GM18498 (cell line): Measurements from ENCODE around the gene NLE1.
"Not testable (repeated sequence)": the region's sequence is repeated elsewhere in the genome, so short reads cannot be mapped to it uniquely, and the experiment has no call there.

Experiments used
- ATAC-seq: cut with Tn5 transposase; IDR thresholded peaks from one replicate; pipeline ENCODE4 v1.9.1; 2021; ENCODE audit warnings: mild to moderate bottlenecking, moderate library complexity; ENCODE audit not compliant: unreplicated experiment

NLE1 gene

DNA sequence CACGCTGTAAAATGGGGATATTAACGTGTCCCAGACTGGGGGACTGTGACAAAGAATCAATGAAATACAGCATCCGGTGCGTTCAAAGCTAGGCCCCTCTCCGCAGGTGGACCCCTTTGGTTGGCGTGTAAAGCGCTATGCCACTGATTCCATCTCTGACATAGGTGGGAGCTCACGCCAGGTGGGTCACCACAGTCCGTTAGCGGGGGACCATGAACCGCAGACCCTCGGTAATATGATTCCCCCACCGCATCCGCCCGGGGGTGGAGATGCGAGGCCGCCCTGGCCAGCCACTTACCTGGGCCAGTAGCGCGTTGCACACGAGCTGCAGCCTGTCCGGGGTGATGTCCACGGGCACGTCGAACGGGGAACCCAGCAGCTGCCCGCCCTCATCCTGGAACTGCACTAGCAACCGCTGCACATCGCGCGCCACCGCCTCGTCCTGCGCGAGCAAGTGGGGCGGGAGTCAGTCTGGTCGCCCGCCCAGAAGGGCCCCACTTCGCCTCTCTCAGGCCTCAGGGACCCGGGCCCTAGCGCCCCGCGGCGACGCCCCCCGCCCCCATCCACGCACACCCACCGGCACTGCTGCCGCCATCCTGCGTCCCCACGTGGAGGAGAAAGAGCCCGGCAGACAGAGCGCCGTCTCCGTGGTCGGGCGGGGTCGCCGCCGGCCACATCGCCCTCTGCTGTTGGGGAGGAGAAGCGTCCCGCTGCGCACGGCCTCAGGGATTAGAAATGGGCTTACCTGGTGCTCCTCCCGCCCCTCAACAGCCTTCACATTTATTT, at the start of gene NLE1:
TSS of gene NLE1 (minus strand) at position 623 of the 786 bp plus-strand sequence. CDS start at position 595, 28 bp downstream.
- peak; percentile 91 for ATAC-seq

DNA sequence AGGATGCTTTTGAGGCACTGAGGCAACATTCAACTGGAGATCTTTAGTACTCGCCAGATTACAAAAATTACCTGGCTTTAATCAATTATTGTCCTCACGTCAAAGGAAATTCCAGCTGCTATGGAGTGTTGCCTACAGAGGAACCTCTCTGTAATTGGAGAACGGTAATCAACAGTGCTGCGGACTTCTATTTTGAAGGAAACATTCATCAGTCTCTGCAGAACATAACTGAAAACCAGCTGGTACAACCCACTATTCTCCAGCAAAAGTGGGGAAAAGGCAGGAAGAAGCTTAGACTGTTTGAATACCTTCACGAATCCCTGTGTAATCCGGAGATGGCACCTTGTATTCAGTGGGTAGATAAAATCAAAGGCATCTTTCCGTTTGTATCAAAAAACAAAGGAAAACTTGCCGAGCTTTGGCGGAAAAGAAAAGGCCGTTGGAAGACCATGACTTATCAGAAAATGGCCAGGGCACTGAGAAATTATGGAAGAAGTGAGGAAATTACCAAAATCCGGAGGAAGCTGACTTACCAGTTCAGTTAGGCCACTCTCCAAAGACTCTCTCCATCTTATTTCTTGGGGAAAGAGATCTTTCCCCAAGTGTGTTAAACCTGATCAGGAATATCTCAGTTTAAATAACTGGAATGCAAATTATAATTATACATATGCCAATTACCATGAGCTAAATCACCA, 49.0 kb upstream of the NLE1 start:
- ATAC-seq, result no peak

DNA sequence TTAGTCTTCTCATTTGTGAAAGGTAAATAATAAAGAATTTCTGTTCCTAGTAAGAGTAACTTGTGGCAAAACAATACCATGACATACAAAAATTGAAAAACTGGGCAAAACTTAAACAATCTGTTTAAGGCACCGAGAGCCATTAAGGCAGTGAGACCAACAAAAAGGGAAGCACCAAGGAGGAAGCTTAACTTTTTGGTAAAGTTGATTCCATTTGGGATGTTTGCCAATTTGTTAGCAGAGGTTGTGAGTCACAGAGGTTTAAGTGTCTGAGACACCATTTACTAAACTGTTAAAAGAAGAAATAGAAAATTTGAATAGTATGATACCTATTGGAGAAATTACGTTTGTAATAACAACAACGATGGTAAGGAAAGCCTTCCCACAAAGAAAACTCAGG, 47.2 kb upstream of the NLE1 start:
- no peak for ATAC-seq

DNA sequence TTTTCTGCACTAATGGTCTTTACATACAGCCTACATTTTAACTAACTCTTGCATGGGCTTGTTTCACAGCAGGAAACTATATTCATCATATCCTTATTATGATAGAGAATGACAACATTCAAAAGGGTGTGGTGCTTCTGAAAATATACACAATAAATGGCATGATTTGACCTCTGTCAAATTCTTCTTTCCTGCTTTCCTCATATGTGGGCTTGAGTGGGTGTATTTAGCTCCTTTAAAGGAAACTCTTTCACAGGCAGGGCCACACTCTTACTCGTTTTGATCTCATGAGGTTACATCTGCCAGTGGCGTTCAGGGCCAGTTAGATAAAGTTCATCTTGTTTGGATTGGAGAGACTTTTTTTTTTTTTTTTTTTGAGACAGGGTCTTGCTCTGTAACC, 46.0 kb upstream of the NLE1 start:
- no peak for ATAC-seq

DNA sequence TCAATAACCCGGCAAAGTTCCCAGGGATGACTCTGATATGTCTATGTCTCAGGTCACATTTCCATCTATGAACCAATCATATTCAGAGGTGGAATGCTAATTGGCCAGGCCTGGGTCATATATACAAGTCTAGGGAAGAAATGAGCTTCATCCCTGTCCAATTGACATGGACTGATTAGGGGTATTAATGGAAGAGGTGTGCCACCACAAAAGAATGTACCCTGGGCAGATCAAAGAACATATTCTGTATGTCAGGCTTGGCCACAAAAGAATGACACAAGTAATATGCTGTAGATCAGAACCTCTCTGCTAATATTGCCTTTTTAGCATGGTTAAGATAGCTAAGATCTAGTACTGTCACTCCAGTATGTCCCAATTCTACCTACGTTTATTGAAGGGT, 45.4 kb upstream of the NLE1 start:
- no peak for ATAC-seq

DNA sequence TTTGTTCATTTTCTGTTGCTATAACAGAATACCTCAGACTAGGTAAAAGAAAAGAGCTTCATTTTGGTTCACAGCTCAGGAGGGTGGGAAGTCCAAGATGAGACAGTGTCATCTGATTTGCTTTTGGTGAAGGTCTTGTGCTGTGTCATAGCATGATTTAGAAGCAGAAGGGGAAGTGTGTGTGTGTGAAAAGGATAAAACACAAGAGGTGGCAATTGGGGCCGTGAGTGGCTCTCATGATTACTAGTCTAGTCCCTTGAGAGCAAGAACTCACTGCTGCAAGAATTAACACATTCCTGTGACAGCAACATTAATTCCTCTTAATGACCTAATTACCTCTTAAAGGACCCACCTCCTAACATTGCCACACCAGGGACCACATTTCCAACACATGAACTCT, 43.7 kb upstream of the NLE1 start:
- no peak for ATAC-seq

DNA sequence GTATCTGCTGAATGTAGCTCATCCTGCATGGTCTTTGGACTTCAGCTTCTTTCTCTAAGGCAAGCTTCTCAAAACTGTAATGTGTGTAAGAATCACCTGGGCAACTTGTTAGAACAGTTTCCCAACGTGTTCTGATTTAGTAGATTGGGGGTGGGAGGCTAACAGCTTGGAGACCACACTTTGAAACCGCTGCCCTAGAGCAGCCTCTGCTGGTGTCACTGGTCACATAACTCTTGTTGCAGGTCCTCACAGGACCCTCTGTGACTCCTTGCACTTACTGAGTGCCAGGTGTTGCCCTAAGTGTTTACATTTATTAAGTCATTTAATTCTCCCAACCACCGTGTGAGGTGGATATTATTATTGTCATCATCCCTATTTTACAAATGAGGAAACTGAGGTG, 42.2 kb upstream of the NLE1 start:
- ATAC-seq, result no peak

DNA sequence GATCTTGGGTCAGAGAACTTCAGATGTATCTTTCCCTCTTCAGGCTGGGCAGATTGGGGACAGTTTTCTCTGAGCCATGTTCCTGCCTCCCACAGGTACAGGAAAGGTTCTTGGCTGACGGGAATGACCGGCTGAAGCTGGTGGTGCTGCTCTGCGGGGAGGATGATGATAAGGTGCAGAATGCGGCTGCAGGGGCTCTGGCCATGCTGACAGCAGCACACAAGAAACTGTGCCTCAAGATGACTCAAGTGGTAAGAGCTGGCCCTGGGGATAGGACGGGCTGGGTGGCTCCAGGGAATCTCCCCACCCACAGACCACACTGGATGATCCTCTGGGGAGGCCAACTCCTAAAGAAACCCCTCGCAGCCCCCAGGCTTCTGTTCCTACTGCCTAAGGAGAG, 41.2 kb upstream of the NLE1 start:
- ATAC-seq, result no peak

DNA sequence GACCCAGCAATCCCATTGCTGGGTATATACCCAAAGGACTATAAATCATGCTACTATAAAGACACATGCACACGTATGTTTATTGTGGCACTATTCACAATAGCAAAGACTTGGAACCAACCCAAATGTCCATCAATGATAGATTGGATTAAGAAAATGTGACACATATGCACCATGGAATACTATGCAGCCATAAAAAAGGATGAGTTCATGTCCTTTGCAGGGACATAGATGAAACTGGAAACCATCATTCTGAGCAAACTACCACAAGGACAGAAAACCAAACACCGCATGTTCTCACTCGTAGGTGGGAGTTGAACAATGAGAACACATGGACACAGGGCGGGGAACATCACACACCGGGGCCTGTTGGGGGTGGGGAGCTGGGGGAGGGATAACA, 37.3 kb upstream of the NLE1 start:
- not testable (repeated sequence) for ATAC-seq

DNA sequence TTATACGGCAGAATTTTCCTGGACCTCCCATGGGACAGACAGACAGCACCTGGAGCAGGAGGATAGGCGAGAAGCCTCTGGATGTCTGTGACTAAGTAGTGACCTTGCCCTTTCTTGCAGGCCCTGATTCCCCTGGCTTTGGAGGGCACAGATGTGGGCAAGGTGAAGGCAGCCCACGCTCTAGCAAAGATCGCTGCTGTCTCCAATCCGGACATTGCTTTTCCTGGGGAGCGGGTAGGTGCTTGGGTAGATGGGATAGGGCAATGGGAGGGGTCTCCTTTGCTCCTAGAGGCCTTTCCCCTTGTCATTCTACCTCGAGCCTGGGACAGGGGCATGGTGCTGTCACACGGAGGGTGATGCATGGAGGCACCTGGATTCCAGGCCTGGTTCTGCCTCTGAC, 34.8 kb upstream of the NLE1 start:
- ATAC-seq, result no peak

DNA sequence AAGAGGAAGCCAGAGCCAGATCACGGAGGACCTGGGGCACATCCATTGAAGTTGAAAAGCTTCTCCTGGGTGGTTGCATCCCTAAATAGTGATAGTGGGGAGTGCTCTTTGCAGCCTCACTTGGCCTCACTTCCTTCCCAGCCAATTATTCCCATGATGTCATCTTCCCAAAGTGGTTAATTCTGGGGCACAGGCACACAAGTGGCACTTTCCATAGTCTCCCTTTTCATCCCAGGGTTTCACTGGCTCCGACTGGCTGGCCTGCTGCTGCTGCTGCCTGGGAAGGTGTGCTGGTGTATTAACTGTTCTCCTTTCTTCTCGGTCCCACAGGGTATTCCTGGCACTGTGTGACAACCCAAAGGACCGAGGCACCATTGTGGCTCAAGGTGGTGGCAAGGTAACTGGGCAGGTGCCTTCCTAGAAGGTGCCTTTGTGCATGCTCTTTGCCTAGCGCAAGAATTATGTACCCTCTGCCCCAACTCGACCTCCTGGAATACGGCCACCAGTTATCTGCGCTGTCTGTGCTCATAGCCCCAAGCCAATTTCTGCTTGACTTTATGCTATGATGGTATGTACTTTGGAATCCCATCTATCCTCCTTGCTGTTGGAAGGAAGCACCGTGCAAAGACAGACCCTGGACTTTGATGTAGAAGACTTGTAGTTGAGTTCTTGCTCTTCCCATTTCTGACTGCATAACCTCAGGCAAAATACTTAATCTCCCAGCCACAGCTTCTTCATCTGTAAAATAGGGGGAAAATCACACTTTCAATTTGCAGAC, 33.7 kb upstream of the NLE1 start:
- ATAC-seq, result no peak

DNA sequence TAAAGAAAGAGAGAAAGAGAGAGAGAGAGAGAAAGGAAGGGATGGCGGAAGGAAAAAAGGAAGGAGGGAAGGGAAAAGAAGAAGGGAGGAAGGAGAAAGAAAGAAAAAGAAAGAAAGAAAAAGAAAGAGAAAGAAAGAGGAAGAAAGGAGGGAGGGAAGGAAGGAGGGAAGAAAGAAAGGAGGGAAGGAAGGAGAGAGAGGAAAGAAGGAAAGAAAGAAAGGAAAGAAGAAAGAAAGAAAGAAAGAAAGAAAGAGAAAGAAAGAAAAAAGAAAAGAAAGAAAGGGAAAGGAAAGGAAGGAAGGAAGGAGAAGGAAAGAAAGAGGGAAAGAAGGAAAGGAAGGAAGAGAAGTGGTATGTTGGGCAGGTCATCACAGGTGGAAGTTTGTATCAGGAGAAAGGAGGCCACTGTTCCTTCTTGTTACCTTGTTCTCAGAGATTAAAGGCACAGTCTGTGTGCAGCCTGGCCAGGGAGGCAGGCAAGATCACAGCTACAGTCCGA, 32.8 kb upstream of the NLE1 start:
- no peak for ATAC-seq

DNA sequence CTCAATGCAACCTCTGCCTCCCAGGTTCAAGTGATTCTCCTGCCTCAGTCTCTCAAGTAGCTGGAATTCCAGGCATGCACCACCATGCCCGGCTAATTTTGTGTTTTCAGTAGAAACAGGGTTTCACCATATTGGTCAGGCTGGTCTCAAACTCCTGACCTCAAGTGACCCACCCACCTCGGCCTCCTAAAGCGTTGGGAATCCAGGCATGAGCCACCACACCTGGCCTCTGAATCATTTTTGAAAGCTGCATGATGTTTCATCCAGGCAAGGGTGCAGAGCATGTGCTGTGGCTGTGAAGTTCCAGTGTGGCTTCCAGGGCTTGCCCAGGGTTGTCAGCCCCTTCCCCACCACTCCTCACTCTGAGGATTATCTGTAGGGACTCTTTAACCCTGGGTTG, 30.2 kb upstream of the NLE1 start:
- ATAC-seq, result not testable (repeated sequence)

DNA sequence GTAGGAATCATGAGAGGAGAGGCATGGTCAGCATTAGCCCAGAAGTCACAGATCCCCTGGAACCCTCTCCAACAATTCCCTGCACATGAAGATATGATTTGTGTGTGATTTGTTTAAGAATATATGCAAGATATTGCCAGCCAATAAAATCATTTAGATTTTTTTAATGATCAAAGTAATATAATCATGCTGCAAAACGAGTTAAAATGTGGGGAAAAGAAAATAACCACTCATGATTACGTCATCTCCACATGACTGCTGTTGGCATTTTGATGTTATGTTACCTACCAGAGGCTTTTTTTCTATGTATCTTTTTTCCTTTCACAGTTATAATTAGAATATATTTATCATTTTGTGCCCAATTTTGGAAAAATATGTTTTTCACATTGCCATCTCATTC, 29.7 kb upstream of the NLE1 start:
- no peak for ATAC-seq

DNA sequence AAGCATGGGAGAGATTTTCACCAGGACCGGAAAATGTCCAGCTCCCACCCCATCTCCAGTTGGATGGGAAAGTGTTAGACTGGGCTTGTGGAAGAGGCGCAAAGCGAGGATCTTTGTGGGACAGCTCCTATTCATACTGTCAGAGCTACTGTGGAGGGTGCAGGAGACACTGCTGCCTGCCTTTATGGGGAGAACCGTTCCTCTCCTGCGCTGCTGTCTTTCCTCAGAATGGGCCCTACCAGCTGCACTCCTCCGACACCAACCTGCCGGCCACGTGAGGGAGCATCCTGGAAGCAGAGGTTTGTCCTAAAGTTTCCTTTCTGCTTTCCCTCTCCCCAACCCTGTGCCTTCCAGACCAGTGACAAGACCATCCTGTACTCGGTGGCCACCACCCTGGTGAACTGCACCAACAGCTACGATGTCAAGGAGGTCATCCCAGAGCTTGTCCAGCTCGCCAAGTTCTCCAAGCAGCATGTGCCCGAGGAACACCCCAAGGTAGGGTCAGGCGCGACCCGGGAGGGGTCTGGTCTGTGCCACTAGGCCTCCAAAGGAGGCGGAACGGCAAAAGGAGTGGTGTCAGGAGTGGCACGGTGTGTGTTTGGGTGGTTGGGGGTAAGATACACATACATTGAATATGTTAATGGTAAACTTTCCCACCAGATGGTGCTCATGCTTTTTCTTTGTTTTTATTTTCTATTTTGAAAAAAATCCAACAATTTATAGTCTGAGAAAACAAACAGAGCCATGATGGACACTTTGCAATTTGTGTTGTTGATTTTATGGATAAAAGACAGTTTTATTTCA, 29.1 kb upstream of the NLE1 start:
- no peak for ATAC-seq

DNA sequence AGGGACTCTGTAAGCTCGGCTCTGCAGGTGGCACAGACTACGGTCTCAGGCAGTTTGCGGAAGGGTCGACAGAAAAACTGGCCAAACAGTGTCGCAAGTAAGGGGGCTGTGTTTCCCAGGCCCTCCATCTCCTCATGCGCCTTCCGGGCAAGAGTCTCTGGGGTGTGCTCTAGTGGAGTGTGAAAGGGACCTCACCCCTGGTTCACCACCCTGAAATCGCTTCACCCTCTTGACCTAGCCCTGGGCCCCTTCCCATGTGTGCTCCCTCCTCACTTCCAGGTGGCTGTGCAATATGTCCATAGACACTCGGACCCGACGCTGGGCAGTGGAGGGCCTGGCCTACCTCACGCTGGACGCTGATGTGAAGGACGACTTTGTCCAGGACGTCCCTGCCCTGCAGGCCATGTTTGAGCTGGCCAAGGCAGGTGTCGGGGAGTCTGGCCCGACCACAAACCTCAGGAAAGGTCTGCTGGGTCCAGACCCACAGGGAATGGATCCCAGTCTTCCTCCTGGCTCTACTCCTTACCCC, 27.8 kb upstream of the NLE1 start:
- no peak for ATAC-seq

DNA sequence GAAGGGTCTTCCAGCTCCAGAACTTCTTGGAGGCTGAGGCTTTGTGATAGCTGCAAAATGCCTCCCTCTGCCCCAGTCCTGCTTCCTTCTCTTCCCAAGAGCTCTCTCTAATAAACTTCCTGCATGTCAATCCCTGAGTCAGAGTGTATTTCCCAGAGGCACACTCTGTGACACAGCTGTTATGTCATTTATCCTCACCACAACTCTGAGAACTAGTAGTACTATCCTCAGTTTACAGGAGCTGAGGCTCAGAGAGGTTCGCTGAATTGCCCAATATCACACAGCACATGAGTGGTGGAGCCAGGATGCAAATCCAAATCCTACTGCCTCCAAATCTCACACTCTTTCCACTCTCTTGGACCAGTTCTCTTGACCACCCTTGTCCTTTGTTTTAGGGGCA, 25.6 kb upstream of the NLE1 start:
- no peak for ATAC-seq

DNA sequence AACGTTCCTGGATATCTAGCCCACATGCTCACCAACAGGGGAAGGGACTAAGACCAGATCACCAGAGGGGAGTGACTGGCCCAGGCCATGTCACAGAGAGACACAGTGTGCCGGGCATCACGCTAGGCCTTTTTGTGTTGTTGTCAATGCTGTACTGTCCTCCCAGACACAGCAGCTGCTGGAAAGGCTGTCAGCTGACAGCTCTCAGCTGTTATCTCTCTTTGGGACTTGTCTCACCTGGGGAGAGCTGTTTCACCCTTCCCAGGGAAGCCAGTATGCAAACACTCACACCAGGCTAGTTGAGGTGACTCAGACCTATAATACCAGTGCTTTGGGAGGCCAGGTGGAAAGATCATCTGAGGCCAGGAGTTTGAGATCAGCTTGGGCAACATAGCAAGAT, 24.9 kb upstream of the NLE1 start:
- ATAC-seq, result no peak

DNA sequence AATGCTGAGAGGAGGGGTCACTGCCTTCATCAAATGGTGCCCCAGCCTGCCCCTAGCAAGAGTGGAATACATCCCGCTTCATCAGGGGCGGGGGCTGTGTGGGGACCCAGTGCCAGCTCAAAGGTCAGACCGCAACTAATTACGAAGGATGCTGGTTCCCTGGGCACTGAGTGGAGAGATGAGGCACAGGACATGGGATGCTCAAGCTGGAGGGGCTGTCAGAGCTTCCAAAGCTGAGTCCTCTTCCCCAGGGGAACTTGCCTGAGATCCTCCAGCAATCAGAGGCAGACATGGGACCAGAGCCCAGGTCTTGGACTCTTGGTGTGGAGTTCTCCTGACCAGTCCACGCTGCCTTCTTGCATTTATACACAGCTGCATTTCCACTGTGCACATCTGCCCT, 24.4 kb upstream of the NLE1 start:
- no peak for ATAC-seq

DNA sequence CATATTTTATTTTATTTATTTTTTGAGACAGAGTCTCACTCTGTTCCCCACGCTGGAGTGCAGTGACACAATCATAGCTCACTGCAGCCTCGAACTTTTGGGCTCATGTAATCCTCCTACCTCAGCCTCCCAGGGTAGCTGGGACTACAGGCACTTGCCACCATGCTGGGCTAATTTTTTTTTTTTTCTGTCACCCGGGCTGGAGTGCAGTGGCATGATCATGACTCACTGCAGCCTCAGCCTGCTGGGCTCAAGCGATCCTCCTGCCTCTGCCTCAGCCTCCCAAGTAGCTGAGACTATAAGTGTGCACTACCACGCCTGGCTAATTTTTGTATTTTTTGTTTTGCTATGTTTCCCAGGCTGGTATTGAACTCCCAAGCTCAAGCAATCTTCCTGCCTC, 22.6 kb upstream of the NLE1 start:
- no peak for ATAC-seq

DNA sequence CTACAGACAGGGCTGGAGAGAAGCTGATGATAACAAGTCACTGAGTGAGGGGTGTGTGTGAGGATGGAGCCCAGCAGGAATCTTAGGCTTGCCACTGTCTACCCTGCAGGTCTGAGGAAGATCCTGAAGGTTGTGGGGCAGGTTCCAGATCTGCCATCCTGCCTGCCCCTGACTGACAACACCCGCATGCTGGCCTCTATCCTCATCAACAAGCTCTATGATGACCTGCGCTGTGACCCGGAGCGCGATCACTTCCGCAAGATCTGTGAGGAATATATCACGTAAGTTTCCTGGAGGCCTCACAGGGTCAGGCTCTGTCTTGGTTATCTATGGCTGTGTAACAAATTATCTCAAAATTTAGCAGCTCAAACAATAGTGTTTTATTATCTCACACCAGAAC, 21.8 kb upstream of the NLE1 start:
- no peak for ATAC-seq
